HL-60 (cell line): Measurements from ENCODE around the gene AKR1C3.
"Not testable (repeated sequence)": the region's sequence is repeated elsewhere in the genome, so short reads cannot be mapped to it uniquely, and the experiment has no call there.

ENCODE experiments used
- CTCF ChIP-seq: IDR thresholded peaks from one replicate; pipeline ENCODE4 v1.5.1; 2011; ENCODE audit warnings: low read length, control low read depth, inconsistent platforms; ENCODE audit not compliant: insufficient read depth
- GABPA ChIP-seq: IDR thresholded peaks from 2 replicates; pipeline ENCODE4 v1.6.1; 2012; ENCODE audit warnings: low read depth
- POLR2AphosphoS5 ChIP-seq: IDR thresholded peaks from 2 replicates; pipeline ENCODE4 v1.6.1; 2012; ENCODE audit warnings: low read depth
- SPI1 ChIP-seq: IDR thresholded peaks from 2 replicates; pipeline ENCODE4 v1.6.1; 2012; ENCODE audit warnings: low read depth, mild to moderate bottlenecking, borderline replicate concordance
- TF ChIP-seq, protein P1 (sequence below): IDR thresholded peaks from 2 replicates; pipeline ENCODE4 v1.6.1; 2012; ENCODE audit warnings: low read depth; ENCODE audit not compliant: insufficient replicate concordance

- not testable (repeated sequence) for TF ChIP-seq CTCF, GABPA, POLR2AphosphoS5, SPI1
- TF ChIP-seq, protein P1, sequence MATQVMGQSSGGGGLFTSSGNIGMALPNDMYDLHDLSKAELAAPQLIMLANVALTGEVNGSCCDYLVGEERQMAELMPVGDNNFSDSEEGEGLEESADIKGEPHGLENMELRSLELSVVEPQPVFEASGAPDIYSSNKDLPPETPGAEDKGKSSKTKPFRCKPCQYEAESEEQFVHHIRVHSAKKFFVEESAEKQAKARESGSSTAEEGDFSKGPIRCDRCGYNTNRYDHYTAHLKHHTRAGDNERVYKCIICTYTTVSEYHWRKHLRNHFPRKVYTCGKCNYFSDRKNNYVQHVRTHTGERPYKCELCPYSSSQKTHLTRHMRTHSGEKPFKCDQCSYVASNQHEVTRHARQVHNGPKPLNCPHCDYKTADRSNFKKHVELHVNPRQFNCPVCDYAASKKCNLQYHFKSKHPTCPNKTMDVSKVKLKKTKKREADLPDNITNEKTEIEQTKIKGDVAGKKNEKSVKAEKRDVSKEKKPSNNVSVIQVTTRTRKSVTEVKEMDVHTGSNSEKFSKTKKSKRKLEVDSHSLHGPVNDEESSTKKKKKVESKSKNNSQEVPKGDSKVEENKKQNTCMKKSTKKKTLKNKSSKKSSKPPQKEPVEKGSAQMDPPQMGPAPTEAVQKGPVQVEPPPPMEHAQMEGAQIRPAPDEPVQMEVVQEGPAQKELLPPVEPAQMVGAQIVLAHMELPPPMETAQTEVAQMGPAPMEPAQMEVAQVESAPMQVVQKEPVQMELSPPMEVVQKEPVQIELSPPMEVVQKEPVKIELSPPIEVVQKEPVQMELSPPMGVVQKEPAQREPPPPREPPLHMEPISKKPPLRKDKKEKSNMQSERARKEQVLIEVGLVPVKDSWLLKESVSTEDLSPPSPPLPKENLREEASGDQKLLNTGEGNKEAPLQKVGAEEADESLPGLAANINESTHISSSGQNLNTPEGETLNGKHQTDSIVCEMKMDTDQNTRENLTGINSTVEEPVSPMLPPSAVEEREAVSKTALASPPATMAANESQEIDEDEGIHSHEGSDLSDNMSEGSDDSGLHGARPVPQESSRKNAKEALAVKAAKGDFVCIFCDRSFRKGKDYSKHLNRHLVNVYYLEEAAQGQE: not testable (repeated sequence)
Observed at GRCh38 chr10:5054831-5055230, 39.4 kb upstream of the AKR1C3 start.
